ENCODE results near the gene XKR7. TPM values are rescaled to one million over a fixed set of nuclear protein-coding genes. Genes with fewer than 3 reads are reported as not detected.

The XKR7 gene
- total and polyA plus RNA-seq, 10 of the 15 experiments (the other 5 are each of a cell fraction or from before 2014, with no cell fraction given) = not detected

GRCh38 chr20:32034581-32035425 is 66.9 kb downstream of the XKR7 start:
- ChIA-PET RAD21 (ENCODE audit: unreplicated experiment) (interaction anchor here (0.9 to 10.3 kb wide), 26 partner anchors 8 to 618 kb away, joined by 3 to 220 read pairs (median 4); partner anchors contain the start of genes HCK and PDRG1), POLR2A (interaction anchor here (0.5 to 3.2 kb wide), 12 partner anchors 17 to 183 kb away, joined by 3 to 30 read pairs (median 4); partner anchors contain the start of genes HCK and TM9SF4), SMC1A (ENCODE audit: uncharacterized antibody, unreplicated experiment) (interaction anchor here (0.7 to 10.2 kb wide), 33 partner anchors 8 to 617 kb away, joined by 3 to 344 read pairs (median 5); partner anchors contain the start of genes HCK and TM9SF4), CTCF (interaction anchor here (0.5 to 9.5 kb wide), 51 partner anchors 9 to 744 kb away, joined by 3 to 298 read pairs (median 5); partner anchors contain the start of genes HCK, PDRG1 and TM9SF4)
- WGBS (ENCODE audit: insufficient coverage, insufficient replicate concordance, low lambda C conversion rate, missing lambda C conversion rate) = 11% methylated on average over 9 of the region's 9 CpGs
- no peaks in the 10 kb centered on the region for H3K79me2 ChIP-seq (ENCODE audit: control insufficient read depth, insufficient read depth, low read length)
- H3K27ac ChIP-seq (ENCODE audit: control insufficient read depth, insufficient read depth) = peak overlapping the region; percentile 42
- H4K20me1 ChIP-seq (ENCODE audit: control insufficient read depth, insufficient read depth) = no peaks in the 10 kb centered on the region
- H3K9me3 ChIP-seq (replicated peaks; ENCODE audit: control insufficient read depth, insufficient read depth, low read length) = peaks cover 5% of the 10 kb centered on the region; the same call in 2 of the 3 replicates
- no peaks in the 10 kb centered on the region; a peak in 1 of 4 replicates for H3K27me3 ChIP-seq (replicated peaks in 1 of 2; ENCODE audit: control insufficient read depth in 2 of 2, insufficient read depth in 2 of 2, low read length in 1 of 2)
- H3K36me3 ChIP-seq (ENCODE audit: control insufficient read depth in 2 of 2, insufficient read depth in 2 of 2, low read length in 1 of 2) = no peaks in the 10 kb centered on the region
- no peak overlapping the region for H3K9ac ChIP-seq (ENCODE audit: control insufficient read depth, insufficient read depth, low read length)
- no TSS peak for BruUV-seq (replicated peaks)
- H3K4me2 ChIP-seq (ENCODE audit: control insufficient read depth, insufficient read depth) = peak overlapping the region; percentile 59
- peak overlapping the region; percentile 55 for H2AFZ ChIP-seq (ENCODE audit: control insufficient read depth, low read depth, low read length)
- H3K4me3 ChIP-seq = no peak overlapping the region
- FAIRE-seq = no peak
- in situ Hi-C loops (cut with MboI) (loop anchor here (5.0 kb wide), 1 partner anchor 57 kb away; no protein-coding TSS in a partner anchor), intact Hi-C loops (cut with micrococcal nuclease; ENCODE audit: unreplicated experiment) (loop anchor here (1.0 to 5.0 kb wide), 3 partner anchors 28 to 172 kb away; partner anchors contain the start of genes PLAGL2 and POFUT1)
- DNase-seq (ENCODE audit: low read depth, low spot score) = no peak
- ATAC-seq = peak; percentile 80
- H3K4me1 ChIP-seq (ENCODE audit: control insufficient read depth, insufficient read depth, low read length) = peaks cover 28% of the 10 kb centered on the region
- TF ChIP-seq RELB (IDR thresholded peaks at IDR 0.05; ENCODE audit: low read depth) (peak; percentile 58; the same call in 1 of the 2 replicates), TARDBP (IDR thresholded peaks at IDR 0.05; ENCODE audit: borderline replicate concordance) (no peak), RELA (IDR thresholded peaks at IDR 0.05; ENCODE audit: borderline replicate concordance, partially characterized antibody) (peak; percentile 42), CBX3 (IDR thresholded peaks at IDR 0.05; ENCODE audit: borderline replicate concordance, low read depth) (no peak), IRF5 (IDR thresholded peaks at IDR 0.05; ENCODE audit: borderline replicate concordance) (no peak), ZZZ3 (IDR thresholded peaks at IDR 0.05; ENCODE audit: control insufficient read depth, insufficient read length, low read depth) (no peak), ATF2 (IDR thresholded peaks at IDR 0.05; ENCODE audit: low read length) (no peak), E2F8 (IDR thresholded peaks at IDR 0.05; ENCODE audit: low read depth, partially characterized antibody) (no peak), RCOR1 (conservative IDR thresholded peaks at IDR 0.05; ENCODE audit: low read depth, low read length) (no peak), NR2F1 (conservative IDR thresholded peaks at IDR 0.05) (peak; percentile 52; the same call in 1 of the 2 replicates), POLR2A (IDR thresholded peaks at IDR 0.05; ENCODE audit: low read depth, low read length) (no peak), NR2C2 (IDR thresholded peaks at IDR 0.05; ENCODE audit: borderline replicate concordance, control insufficient read depth, insufficient read length, low read depth) (no peak), SPI1 (IDR thresholded peaks at IDR 0.05; ENCODE audit: borderline replicate concordance, insufficient read depth, low read depth, low read length) (peak; percentile 12; the same call in 1 of the 2 replicates), GABPA (IDR thresholded peaks at IDR 0.05; ENCODE audit: low read depth) (no peak)

Measured in GM12878 (cell line).